Stimulated activated CD4-positive, alpha-beta T cell treated with anti-CD3 and anti-CD28 coated beads, Interleukin-4, amount 100 ng/mL, for 1 hour (primary cell): ENCODE data around the gene SBK1.
"Not testable (repeated sequence)": the region's sequence is repeated elsewhere in the genome, so short reads cannot be mapped to it uniquely, and the experiment has no call there.

Source experiments
- DNase-seq: peaks from one replicate; pipeline ENCODE4 v3.0.0-alpha.2; 2020

The SBK1 gene

GRCh38 chr16:28338230-28338629, 45.9 kb downstream of the SBK1 start:
- DNase-seq, result not testable (repeated sequence)

GRCh38 chr16:28362600-28362999, 70.3 kb downstream of the SBK1 start:
- DNase-seq, result not testable (repeated sequence)

DNA sequence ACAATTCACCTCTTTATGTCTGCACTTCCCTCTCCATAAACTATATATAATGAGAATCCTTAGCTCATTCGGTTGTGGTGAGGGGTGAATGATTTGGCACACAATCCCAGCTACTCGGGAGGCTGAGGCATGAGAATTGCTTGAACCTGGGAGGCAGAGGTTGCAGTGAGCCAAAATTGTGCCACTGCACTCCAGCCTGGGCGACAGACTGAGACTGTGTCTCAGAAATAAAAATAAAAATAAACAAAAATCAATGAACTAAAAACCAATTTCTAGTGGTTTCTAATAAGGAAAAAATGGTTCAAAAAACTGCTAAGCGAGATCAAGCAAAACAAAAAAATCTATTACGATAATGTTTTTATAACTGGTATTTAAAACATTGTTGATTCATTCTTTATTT, 71.1 kb downstream of the SBK1 start, which contains the start of gene NPIPB6:
NPIPB6 (minus strand) TSS at position 101 of the 400 bp plus-strand sequence. CDS start 686 bp downstream, outside the sequence.
- not testable (repeated sequence) for DNase-seq

- DNase-seq, result not testable (repeated sequence)
These were observed 72.2 kb downstream of the SBK1 start for GRCh38 chr16:28364268-28365173.

DNA sequence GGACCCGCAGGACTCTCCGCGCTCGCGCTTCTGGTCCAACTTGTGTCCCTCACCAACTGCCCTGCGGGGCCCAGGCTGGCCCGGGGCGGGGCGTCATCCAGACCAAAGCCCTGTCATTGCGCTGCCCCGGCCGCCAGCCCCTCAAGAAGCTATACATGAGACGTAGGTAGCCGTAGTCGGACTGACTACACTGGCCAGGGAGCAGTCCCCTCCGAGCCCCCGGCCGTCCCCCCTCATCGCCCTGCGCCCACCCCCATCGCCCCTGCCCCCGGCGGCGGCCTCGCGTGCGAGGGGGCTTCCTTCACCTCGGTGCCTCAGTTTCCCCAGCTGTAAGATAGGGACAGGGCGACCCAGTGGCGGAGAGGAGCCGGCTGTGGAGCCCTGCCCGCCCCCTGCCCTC, 75.6 kb downstream of the SBK1 start:
- DNase-seq, result not testable (repeated sequence)
